ENCODE data around the gene AK2.

GRCh38 chr1:33029921-33030320 is 6.8 kb downstream of the AK2 start:
- TF ChIP-seq CTCF (IDR thresholded peaks at IDR 0.05) (no peak), EP300 (IDR thresholded peaks at IDR 0.05) (no peak), POLR2AphosphoS2 (conservative IDR thresholded peaks at IDR 0.05; ENCODE audit: low read length) (no peak), PBX3 (IDR thresholded peaks at IDR 0.05) (no peak), RFX5 (IDR thresholded peaks at IDR 0.05) (no peak), ZSCAN20 (CRISPR knock-in tag; IDR thresholded peaks at IDR 0.05) (no peak), JUNB (IDR thresholded peaks at IDR 0.05) (no peak), POLR2A (IDR thresholded peaks at IDR 0.05; ENCODE audit: low read length) (no peak), HDAC2 (IDR thresholded peaks at IDR 0.05) (no peak), HOXA7 (CRISPR knock-in tag; IDR thresholded peaks at IDR 0.05) (no peak), CBX8 (IDR thresholded peaks at IDR 0.05) (no peak)
- TF ChIP-seq, protein P1, sequence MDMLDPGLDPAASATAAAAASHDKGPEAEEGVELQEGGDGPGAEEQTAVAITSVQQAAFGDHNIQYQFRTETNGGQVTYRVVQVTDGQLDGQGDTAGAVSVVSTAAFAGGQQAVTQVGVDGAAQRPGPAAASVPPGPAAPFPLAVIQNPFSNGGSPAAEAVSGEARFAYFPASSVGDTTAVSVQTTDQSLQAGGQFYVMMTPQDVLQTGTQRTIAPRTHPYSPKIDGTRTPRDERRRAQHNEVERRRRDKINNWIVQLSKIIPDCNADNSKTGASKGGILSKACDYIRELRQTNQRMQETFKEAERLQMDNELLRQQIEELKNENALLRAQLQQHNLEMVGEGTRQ (IDR thresholded peaks at IDR 0.05), result no peak
- TF ChIP-seq, protein P2, sequence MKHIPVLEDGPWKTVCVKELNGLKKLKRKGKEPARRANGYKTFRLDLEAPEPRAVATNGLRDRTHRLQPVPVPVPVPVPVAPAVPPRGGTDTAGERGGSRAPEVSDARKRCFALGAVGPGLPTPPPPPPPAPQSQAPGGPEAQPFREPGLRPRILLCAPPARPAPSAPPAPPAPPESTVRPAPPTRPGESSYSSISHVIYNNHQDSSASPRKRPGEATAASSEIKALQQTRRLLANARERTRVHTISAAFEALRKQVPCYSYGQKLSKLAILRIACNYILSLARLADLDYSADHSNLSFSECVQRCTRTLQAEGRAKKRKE (CRISPR knock-in tag; IDR thresholded peaks at IDR 0.05; ENCODE audit: low read depth), result no peak

All from A549 (cell line).